Measurements from ENCODE around the gene RPRD1B.

RPRD1B gene

GRCh38 chr20:38078084-38078483, 44.5 kb downstream of the RPRD1B start:
- no peak for TF ChIP-seq CTCF (IDR thresholded peaks at IDR 0.05; ENCODE audit: extremely low read depth, missing control alignments)
- no peak for DNase-seq (ENCODE audit: low spot score)

GRCh38 chr20:38079353-38079752, 45.8 kb downstream of the RPRD1B start:
- no peak for TF ChIP-seq CTCF (IDR thresholded peaks at IDR 0.05; ENCODE audit: extremely low read depth, missing control alignments)
- DNase-seq (ENCODE audit: low spot score): no peak

GRCh38 chr20:38081575-38081974, 48.0 kb downstream of the RPRD1B start:
- DNase-seq (ENCODE audit: low spot score): no peak
- no peak for TF ChIP-seq CTCF (IDR thresholded peaks at IDR 0.05; ENCODE audit: extremely low read depth, missing control alignments)

- DNase-seq (ENCODE audit: low spot score): no peak
- TF ChIP-seq CTCF (IDR thresholded peaks at IDR 0.05; ENCODE audit: extremely low read depth, missing control alignments): no peak
Measured at GRCh38 chr20:38082894-38083293, 49.3 kb downstream of the RPRD1B start.

- no peak for DNase-seq (ENCODE audit: low spot score)
- no peak for TF ChIP-seq CTCF (IDR thresholded peaks at IDR 0.05; ENCODE audit: extremely low read depth, missing control alignments)
Measured at GRCh38 chr20:38083338-38084048, 49.9 kb downstream of the RPRD1B start.

- DNase-seq (ENCODE audit: low spot score): no peak
Measured at GRCh38 chr20:38084425-38084951, 50.9 kb downstream of the RPRD1B start.

More at GRCh38 chr20:38084425-38084951, 50.9 kb downstream of the RPRD1B start:
- TF ChIP-seq CTCF (IDR thresholded peaks at IDR 0.05; ENCODE audit: extremely low read depth, missing control alignments): no peak
